ENCODE results near the gene TMEFF2.

- TF ChIP-seq CTCF (IDR thresholded peaks at IDR 0.05 in 4 of 5, conservative IDR thresholded peaks at IDR 0.05 in 1 of 5), result no peak
- no peak for TF ChIP-seq POLR2A (IDR thresholded peaks at IDR 0.05)
Observed at GRCh38 chr2:191994749-191995148, 200.0 kb downstream of the TMEFF2 start.

All from gastrocnemius medialis (tissue), 4 donors.